ENCODE measurements around the gene KDELR3.

The KDELR3 gene

DNA sequence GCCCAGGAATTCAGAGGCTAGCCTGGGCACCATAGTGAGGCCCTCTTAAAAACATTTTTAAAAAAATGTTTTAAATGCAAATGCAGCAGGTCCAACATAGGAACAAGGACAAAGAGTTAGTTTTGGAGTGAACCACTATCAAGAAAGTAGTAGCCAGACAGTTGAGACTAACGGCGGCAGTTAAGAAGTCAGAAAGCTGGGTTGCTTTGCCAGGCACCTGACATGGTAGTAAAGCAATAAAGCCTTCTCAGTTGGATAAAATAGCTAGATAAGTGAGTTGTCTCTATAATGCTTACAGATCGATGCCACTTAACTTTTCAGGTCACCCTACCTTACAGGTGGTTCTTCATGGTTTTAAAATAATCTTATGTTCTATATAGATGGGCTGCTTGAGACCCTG, 55.1 kb downstream of the KDELR3 start:
- DNase-seq = no peak

DNA sequence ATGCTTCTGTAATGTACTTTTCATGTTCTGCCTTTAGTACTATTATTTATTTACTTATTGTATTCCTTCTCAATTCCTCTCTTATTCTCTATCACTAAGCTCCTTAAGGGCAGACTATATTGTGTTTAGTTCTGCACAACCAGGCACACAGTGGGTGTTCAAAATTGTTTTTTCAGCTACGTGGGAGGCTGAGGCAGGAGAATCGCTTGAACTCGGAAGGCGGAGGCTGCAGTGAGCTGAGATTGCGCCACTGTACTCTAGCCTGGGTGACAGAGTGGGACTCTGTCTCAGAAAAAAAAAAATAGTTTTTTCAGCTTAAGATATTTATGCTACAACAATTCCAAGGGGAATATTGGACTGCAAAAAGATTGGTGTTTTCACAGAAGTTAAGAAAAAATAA, 55.6 kb downstream of the KDELR3 start:
- peak in 1 of 2 donors; percentile 22 for DNase-seq

DNA sequence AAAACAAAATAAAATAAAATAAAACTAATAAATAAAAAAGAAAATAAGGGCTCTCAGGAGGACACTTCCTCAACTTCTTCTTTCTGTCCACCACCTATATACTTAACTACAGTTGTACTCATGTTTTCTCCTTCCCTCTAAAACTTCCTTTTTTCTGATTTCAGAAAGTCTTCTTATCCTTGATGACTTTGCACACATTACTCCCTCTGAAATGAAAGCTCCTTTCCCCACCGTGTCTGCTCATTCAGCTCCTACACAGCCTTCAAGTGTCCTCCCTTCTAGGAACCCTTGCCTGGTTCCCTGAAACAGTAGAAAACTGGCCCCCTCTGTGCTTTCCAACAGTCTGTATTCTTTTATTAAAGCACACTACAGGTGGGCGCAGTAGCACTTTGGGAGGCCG, 56.5 kb downstream of the KDELR3 start:
- peak in 1 of 2 donors; percentile 51 for DNase-seq

DNA sequence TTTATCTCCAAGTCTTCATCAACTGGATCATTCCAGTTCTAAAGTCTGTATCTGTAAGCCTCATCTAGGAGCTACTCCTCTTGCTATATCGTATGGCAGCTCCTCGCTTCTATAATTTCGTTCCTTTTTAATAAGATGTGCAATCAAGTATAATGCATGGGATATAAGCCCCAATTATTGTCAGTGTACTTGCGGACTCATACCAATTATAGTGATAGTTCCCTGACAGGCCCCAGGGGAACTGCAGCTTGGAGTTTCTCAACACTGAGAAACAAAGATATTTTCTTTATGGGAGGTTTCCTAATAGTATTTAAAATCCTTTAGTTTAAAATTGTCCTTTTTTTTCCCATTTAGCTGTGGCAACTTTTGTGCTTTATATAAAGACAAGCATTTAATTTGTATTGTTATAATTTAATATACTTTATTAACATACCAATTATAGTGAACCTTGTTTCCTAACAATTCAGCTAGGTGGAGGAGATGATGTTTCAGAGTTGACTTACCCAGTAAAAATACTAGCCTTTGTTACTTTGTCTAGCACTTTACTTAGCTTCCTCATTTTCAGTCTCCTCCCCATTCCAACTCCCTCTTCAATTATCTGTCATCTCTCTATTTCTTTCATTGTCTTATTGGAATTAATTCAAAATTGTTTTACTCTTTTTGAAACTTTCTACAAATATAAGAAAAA, 63.5 kb downstream of the KDELR3 start:
- DNase-seq = peak in 1 of 2 donors; percentile 16
